HL-60 (cell line): Measurements from ENCODE around the gene EBF3.

Experiments
- CTCF ChIP-seq: IDR thresholded peaks from one replicate; pipeline ENCODE4 v1.5.1; 2011; ENCODE audit warnings: low read length, control low read depth, inconsistent platforms; ENCODE audit not compliant: insufficient read depth
- GABPA ChIP-seq: IDR thresholded peaks from 2 replicates; pipeline ENCODE4 v1.6.1; 2012; ENCODE audit warnings: low read depth
- POLR2AphosphoS5 ChIP-seq: IDR thresholded peaks from 2 replicates; pipeline ENCODE4 v1.6.1; 2012; ENCODE audit warnings: low read depth
- SPI1 ChIP-seq: IDR thresholded peaks from 2 replicates; pipeline ENCODE4 v1.6.1; 2012; ENCODE audit warnings: low read depth, mild to moderate bottlenecking, borderline replicate concordance
- TF ChIP-seq, protein P1 (sequence below): IDR thresholded peaks from 2 replicates; pipeline ENCODE4 v1.6.1; 2012; ENCODE audit warnings: low read depth; ENCODE audit not compliant: insufficient replicate concordance

DNA sequence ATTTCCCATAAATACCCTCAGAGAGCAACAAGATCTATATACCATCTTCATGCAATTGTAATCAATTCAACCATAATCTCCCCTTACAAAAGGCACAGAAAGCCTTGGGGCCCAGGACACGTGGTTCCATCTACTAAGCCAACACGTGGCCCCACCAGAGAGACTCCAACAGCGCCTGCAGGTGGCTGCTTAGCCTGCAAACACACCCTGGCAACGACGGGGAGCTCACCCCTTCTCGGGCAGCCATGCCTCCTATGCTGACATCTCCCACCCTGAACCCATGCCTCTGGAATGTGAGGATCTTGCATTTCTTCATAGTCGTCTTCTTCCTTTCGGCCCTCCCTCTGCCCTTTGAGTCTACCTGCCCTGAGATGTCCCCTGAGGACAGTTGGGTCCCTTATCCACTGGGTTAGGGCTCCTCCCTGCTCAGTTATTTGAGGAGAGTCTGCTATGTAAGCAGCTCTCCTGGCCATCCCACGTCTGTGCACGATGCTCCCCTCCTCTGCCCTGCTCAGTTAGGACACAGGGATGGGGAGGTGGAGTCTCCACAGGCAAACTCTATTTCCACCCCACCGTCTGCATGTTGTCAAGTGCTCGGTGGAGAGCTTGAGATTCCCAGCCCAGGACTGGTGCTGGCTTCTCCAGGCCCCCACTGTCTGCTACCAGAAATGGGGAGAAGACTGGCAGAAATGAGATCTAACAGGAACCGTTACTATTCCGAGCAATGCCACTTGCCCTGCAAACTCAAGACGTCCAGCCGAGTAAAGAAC, 36.5 kb downstream of the EBF3 start:
- TF ChIP-seq CTCF (no peak), POLR2AphosphoS5 (no peak), GABPA (no peak), SPI1 (no peak)
- TF ChIP-seq, protein P1, sequence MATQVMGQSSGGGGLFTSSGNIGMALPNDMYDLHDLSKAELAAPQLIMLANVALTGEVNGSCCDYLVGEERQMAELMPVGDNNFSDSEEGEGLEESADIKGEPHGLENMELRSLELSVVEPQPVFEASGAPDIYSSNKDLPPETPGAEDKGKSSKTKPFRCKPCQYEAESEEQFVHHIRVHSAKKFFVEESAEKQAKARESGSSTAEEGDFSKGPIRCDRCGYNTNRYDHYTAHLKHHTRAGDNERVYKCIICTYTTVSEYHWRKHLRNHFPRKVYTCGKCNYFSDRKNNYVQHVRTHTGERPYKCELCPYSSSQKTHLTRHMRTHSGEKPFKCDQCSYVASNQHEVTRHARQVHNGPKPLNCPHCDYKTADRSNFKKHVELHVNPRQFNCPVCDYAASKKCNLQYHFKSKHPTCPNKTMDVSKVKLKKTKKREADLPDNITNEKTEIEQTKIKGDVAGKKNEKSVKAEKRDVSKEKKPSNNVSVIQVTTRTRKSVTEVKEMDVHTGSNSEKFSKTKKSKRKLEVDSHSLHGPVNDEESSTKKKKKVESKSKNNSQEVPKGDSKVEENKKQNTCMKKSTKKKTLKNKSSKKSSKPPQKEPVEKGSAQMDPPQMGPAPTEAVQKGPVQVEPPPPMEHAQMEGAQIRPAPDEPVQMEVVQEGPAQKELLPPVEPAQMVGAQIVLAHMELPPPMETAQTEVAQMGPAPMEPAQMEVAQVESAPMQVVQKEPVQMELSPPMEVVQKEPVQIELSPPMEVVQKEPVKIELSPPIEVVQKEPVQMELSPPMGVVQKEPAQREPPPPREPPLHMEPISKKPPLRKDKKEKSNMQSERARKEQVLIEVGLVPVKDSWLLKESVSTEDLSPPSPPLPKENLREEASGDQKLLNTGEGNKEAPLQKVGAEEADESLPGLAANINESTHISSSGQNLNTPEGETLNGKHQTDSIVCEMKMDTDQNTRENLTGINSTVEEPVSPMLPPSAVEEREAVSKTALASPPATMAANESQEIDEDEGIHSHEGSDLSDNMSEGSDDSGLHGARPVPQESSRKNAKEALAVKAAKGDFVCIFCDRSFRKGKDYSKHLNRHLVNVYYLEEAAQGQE, result no peak
